SK-N-SH (cell line): ENCODE data around the gene SLC12A3. TPM values are rescaled to one million over a fixed set of nuclear protein-coding genes. Genes with fewer than 3 reads are reported as not detected.

Experiments used
- CTCF ChIA-PET: fragments of 300-600, 350-600 bp; formaldehyde crosslinking; extraction: SDS; loops from one replicate; lab custom pipeline; 2021; lab: Yijun Ruan, JAX
- POLR2A ChIA-PET: fragments of 350-600 bp; sonication (Branson Sonifier 250); formaldehyde crosslinking; extraction: SDS; loops from one replicate; lab custom pipeline; 2020; ENCODE audit warnings: antibody characterized with exemption, inconsistent platforms; lab: Yijun Ruan, JAX
- DNase-seq: peaks from one replicate; pipeline ENCODE4 v3.0.0; 2012
- H2AFZ ChIP-seq: fragments of 200-600 bp; sonication (generic); 2 replicates; pipeline ENCODE4 v1.8.1; 2016; ENCODE audit warnings: antibody characterized with exemption, mild to moderate bottlenecking, low read depth
- H3F3A ChIP-seq: fragments of 200-600 bp; sonication (generic); replicated peaks from 2 replicates; pipeline ENCODE3; 2016; ENCODE audit warnings: antibody characterized with exemption, mild to moderate bottlenecking; ENCODE audit not compliant: insufficient read depth
- H3K27ac ChIP-seq, 2 experiments: fragments of 200-500 bp in 1 of 2; fragments of 200-600 bp in 1 of 2; sonication (Bioruptor generic) in 1 of 2; sonication (generic), shearing (Covaris generic) in 1 of 2; 2 replicates each; pipeline versions ENCODE4 v1.5.1 to v1.6.1; 2014 to 2016; ENCODE audit warnings: low read depth in 2 of 2, inconsistent platforms in 1 of 2, low read length in 1 of 2, mild to moderate bottlenecking in 1 of 2, mixed read lengths in 1 of 2
- H3K27me3 ChIP-seq: fragments of 200-600 bp; sonication (generic), shearing (Covaris generic); 2 replicates; pipeline ENCODE4 v1.6.1; 2016; ENCODE audit warnings: mixed run types; ENCODE audit not compliant: insufficient read depth
- H3K36me3 ChIP-seq, 2 experiments: fragments of 200-500 bp in 1 of 2; fragments of 200-600 bp in 1 of 2; sonication (Bioruptor generic) in 1 of 2; sonication (generic) in 1 of 2; replicated peaks in 1 of 2; 2 replicates each; pipeline versions ENCODE3 to v1.5.1; 2014 to 2016; ENCODE audit warnings: low read length in 1 of 2, mild to moderate bottlenecking in 1 of 2; ENCODE audit not compliant: insufficient read depth in 2 of 2, control insufficient read depth in 1 of 2
- H3K4me1 ChIP-seq, 2 experiments: fragments of 200-500 bp in 1 of 2; fragments of 200-600 bp in 1 of 2; sonication (Bioruptor generic) in 1 of 2; sonication (generic), shearing (Covaris generic) in 1 of 2; 2 replicates each; pipeline versions ENCODE4 v1.5.1 to v1.6.1; 2014 to 2016; ENCODE audit warnings: low read depth in 1 of 2, low read length in 1 of 2, mixed run types in 1 of 2; ENCODE audit not compliant: insufficient read depth in 2 of 2, control insufficient read depth in 1 of 2
- H3K4me2 ChIP-seq: fragments of 200-600 bp; sonication (generic), shearing (Covaris generic); 2 replicates; pipeline ENCODE4 v1.6.1; 2017; ENCODE audit warnings: mixed run types
- H3K4me3 ChIP-seq, 2 experiments: fragments of 200-500 bp in 1 of 2; fragments of 200-600 bp in 1 of 2; sonication (Bioruptor generic) in 1 of 2; sonication (generic), shearing (Covaris generic) in 1 of 2; 2 replicates each; pipeline versions ENCODE4 v1.5.1 to v1.8.1; 2014 to 2016; ENCODE audit warnings: low read depth in 2 of 2, inconsistent platforms in 1 of 2, low read length in 1 of 2, mild to moderate bottlenecking in 1 of 2, mixed read lengths in 1 of 2, moderate library complexity in 1 of 2
- H3K79me2 ChIP-seq: fragments of 200-600 bp; sonication (generic); 2 replicates; pipeline ENCODE4 v1.8.1; 2017; ENCODE audit warnings: mild to moderate bottlenecking; ENCODE audit not compliant: insufficient read depth
- H3K9ac ChIP-seq: fragments of 200-600 bp; sonication (generic); 2 replicates; pipeline ENCODE4 v1.6.1; 2017; ENCODE audit warnings: mixed run types
- H3K9me2 ChIP-seq: fragments of 200-600 bp; sonication (generic); 2 replicates; pipeline ENCODE4 v1.6.1; 2017; ENCODE audit warnings: mixed run types
- H3K9me3 ChIP-seq: fragments of 200-600 bp; sonication (generic); 2 replicates; pipeline ENCODE4 v1.6.1; 2017; ENCODE audit warnings: mixed run types, mild to moderate bottlenecking, moderate library complexity
- H4K20me1 ChIP-seq: fragments of 200-600 bp; sonication (generic); 2 replicates; pipeline ENCODE4 v1.6.1; 2017; ENCODE audit warnings: mild to moderate bottlenecking, mixed run types; ENCODE audit not compliant: insufficient read depth
- CHD2 ChIP-seq: fragments of 150-350 bp; IDR thresholded peaks from 2 replicates; pipeline ENCODE4 v1.6.1; 2018; ENCODE audit warnings: low read length; ENCODE audit not compliant: partially characterized antibody
- CTCF ChIP-seq: fragments of 200-600 bp; sonication (generic); IDR thresholded peaks from 2 replicates; pipeline ENCODE4 v1.6.1; 2017; ENCODE audit warnings: antibody characterized with exemption, mild to moderate bottlenecking, moderate library complexity
- EZH2phosphoT487 ChIP-seq: fragments of 200-600 bp; sonication (generic); IDR thresholded peaks from 2 replicates; pipeline ENCODE4 v1.6.1; 2017; ENCODE audit warnings: low read depth, mixed run types, mild to moderate bottlenecking, antibody characterized with exemption, moderate library complexity, borderline replicate concordance
- FOSL2 ChIP-seq: IDR thresholded peaks from 2 replicates; pipeline ENCODE4 v1.4.0; 2012; ENCODE audit warnings: low read depth, mild to moderate bottlenecking, moderate library complexity, borderline replicate concordance
- FOXM1 ChIP-seq: IDR thresholded peaks from 2 replicates; pipeline ENCODE4 v1.4.0; 2012; ENCODE audit warnings: low read depth, mild to moderate bottlenecking
- JUND ChIP-seq: IDR thresholded peaks from 2 replicates; pipeline ENCODE4 v1.4.0; 2012
- MAX ChIP-seq: IDR thresholded peaks from 2 replicates; pipeline ENCODE4 v1.4.0; 2012; ENCODE audit warnings: low read depth
- MXI1 ChIP-seq: IDR thresholded peaks from 2 replicates; pipeline ENCODE4 v1.6.1; 2012; ENCODE audit warnings: mild to moderate bottlenecking, low read depth, low read length, improper control_type of control experiment
- NFIC ChIP-seq: IDR thresholded peaks from 2 replicates; pipeline ENCODE4 v1.4.0; 2012; ENCODE audit warnings: borderline replicate concordance
- PBX3 ChIP-seq: IDR thresholded peaks from 2 replicates; pipeline ENCODE4; 2012
- POLR2AphosphoS5 ChIP-seq: IDR thresholded peaks from 2 replicates; pipeline ENCODE4 v1.6.1; 2012; ENCODE audit warnings: low read depth, low read length
- RAD21 ChIP-seq: IDR thresholded peaks from 2 replicates; pipeline ENCODE4 v1.6.1; 2012; ENCODE audit warnings: mild to moderate bottlenecking, low read length
- RCOR1 ChIP-seq: fragments of 150-350 bp; IDR thresholded peaks from 2 replicates; pipeline ENCODE4 v1.6.1; 2017; ENCODE audit warnings: antibody characterized with exemption, low read length
- RFX5 ChIP-seq: IDR thresholded peaks from 2 replicates; pipeline ENCODE4 v1.6.1; 2012; ENCODE audit warnings: mild to moderate bottlenecking, improper control_type of control experiment, low read length
- RXRA ChIP-seq: IDR thresholded peaks from 2 replicates; pipeline ENCODE4 v1.4.0; 2012; ENCODE audit warnings: low read depth, mild to moderate bottlenecking, borderline replicate concordance
- TAF1 ChIP-seq: IDR thresholded peaks from 2 replicates; pipeline ENCODE4 v1.6.1; 2012; ENCODE audit warnings: low read depth, mild to moderate bottlenecking, low read length, moderate library complexity, borderline replicate concordance
- USF1 ChIP-seq: IDR thresholded peaks from 2 replicates; pipeline ENCODE4 v1.4.0; 2012; ENCODE audit warnings: low read depth, borderline replicate concordance
- WGBS: methylation state at CpG from one replicate; pipeline ENCODE4 v1.1.6; 2017; ENCODE audit warnings: low lambda C conversion rate; 5-methylcytosine and 5-hydroxymethylcytosine counted together
- polyA plus RNA-seq, 3 experiments: library from polyadenylated mRNA; depleted of rRNA; stranded (reverse); fragments of >200 nt; gene quantifications; 2 replicates each; pipeline ENCODE4 v1.2.3, GENCODE V29; 2012
- TF ChIP-seq, protein P1 (sequence below): fragments of 150-350 bp; IDR thresholded peaks from 2 replicates; pipeline ENCODE4 v1.6.1; 2017; ENCODE audit warnings: antibody characterized with exemption, low read length, low read depth, borderline replicate concordance

Gene SLC12A3
- polyA plus RNA-seq, 1 of the 3 experiments (the other 2 are of a cell fraction) = not detected

DNA sequence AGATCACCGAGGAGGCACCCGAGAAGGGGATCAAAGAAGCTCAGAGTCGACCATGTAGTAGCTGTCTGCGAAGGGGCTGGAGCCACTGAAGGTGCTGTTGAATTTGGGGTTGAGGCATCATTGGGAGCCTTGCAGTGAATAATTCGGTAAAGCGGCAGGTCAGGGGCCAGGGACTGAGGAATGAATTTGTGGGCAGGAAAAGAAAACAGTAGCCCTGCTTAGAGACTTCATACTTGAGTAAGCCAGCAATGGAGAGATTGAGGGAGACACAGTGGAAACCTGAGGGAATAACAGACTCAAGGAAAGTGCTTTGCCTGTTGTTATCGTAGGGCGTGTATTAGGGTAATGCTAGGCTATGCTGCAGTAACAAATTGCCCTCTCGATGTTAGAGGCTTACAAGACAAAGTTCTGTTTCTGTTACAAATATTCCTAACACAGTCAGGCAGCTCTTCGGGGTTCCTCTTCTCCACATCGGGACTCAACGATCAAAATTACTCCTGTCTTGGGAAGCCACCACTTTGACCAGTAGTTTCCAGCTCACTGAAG, 53.5 kb downstream of the SLC12A3 start:
- H3K27ac ChIP-seq = no peak overlapping the region
- no peak overlapping the region for H3K9ac ChIP-seq
- H3K36me3 ChIP-seq = no peaks in the 10 kb centered on the region
- no peaks in the 10 kb centered on the region for H3K4me1 ChIP-seq
- 75% methylated on average over 12 of the region's 12 CpGs for WGBS
- H3K9me2 ChIP-seq = no peaks in the 10 kb centered on the region
- H3K9me3 ChIP-seq = no peaks in the 10 kb centered on the region
- H3K4me3 ChIP-seq = no peak overlapping the region
- H3K4me2 ChIP-seq = no peak overlapping the region
- no peak overlapping the region for H2AFZ ChIP-seq
- H4K20me1 ChIP-seq = no peaks in the 10 kb centered on the region
- H3F3A ChIP-seq = no peaks in the 10 kb centered on the region
- CTCF ChIA-PET = interaction anchor here (1.2 kb wide), 1 partner anchor 14 kb away, joined by 3 read pairs; no protein-coding TSS in a partner anchor
- POLR2A ChIA-PET = no interaction called here
- H3K27me3 ChIP-seq = no peaks in the 10 kb centered on the region
- DNase-seq = no peak
- TF ChIP-seq RXRA = no peak
- no peak for TF ChIP-seq FOSL2
- TF ChIP-seq MAX = no peak
- TF ChIP-seq PBX3 = no peak
- no peak for TF ChIP-seq POLR2AphosphoS5
- no peak for TF ChIP-seq RCOR1
- TF ChIP-seq CHD2 = no peak
- TF ChIP-seq NFIC = no peak
- TF ChIP-seq RFX5 = no peak
- TF ChIP-seq MXI1 = no peak
- no peak for TF ChIP-seq FOXM1
- TF ChIP-seq JUND = no peak
- TF ChIP-seq TAF1 = no peak
- TF ChIP-seq RAD21 = no peak
- TF ChIP-seq EZH2phosphoT487 = no peak
- TF ChIP-seq USF1 = no peak
- TF ChIP-seq, protein P1, sequence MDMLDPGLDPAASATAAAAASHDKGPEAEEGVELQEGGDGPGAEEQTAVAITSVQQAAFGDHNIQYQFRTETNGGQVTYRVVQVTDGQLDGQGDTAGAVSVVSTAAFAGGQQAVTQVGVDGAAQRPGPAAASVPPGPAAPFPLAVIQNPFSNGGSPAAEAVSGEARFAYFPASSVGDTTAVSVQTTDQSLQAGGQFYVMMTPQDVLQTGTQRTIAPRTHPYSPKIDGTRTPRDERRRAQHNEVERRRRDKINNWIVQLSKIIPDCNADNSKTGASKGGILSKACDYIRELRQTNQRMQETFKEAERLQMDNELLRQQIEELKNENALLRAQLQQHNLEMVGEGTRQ = no peak
- no peak for TF ChIP-seq CTCF
- no peaks in the 10 kb centered on the region for H3K79me2 ChIP-seq
